Measurements from ENCODE around the gene LDLRAD3. TPM values are rescaled to one million over a fixed set of nuclear protein-coding genes. Genes with fewer than 3 reads are reported as not detected.
"Not testable (repeated sequence)": the region's sequence is repeated elsewhere in the genome, so short reads cannot be mapped to it uniquely, and the experiment has no call there.

The LDLRAD3 gene
- total RNA-seq, result 1 to 10 TPM; 3.0 to 7.0 (median 3.6) TPM
- polyA plus RNA-seq, result 1.8 TPM
- long read RNA-seq, donor 1, partial matches to known transcripts, result 3 of 5 reads
- long read RNA-seq, donor 1, other reads (novel, unspliced or antisense), result 2 of 5 reads
- long read RNA-seq, donor 2, partial matches to known transcripts, result 0 of 2 reads
- long read RNA-seq, donor 2, other reads (novel, unspliced or antisense), result 2 of 2 reads
- long read RNA-seq, donor 3, partial matches to known transcripts, result 9 of 18 reads
- long read RNA-seq, donor 3, other reads (novel, unspliced or antisense), result 5 of 18 reads
- long read RNA-seq, donor 4, result 0 reads

- intact Hi-C loops (cut with DNase I), result loop anchor here in 1 of 4 donors (10.0 kb wide), 1 partner anchor 111 kb away; no protein-coding TSS in a partner anchor
- ATAC-seq (peak; percentile 93 to 95), DNase-seq (peak; percentile 87 to 91 (median 91))
Measured at GRCh38 chr11:35943713-35944502, at the start of gene LDLRAD3. LDLRAD3 (plus strand) TSS chr11:35944062; CDS start chr11:35944099, 37 bp downstream.

GRCh38 chr11:35897019-35897418, 46.8 kb upstream of the LDLRAD3 start:
- intact Hi-C loops (cut with DNase I), result no loop called here
- DNase-seq, result no peak
- ATAC-seq, result no peak
- Histone ChIP-seq H3K4me3 (ENCODE audit: low read length) (no peak overlapping the region), H3K9me3 (ENCODE audit: control insufficient read depth, low read length) (no peaks in the 10 kb centered on the region), H3K27ac (ENCODE audit: low read length) (no peak overlapping the region), H3K27me3 (ENCODE audit: control insufficient read depth, insufficient read depth) (no peaks in the 10 kb centered on the region), H3K4me1 (ENCODE audit: control insufficient read depth, insufficient read depth, low read length) (no peaks in the 10 kb centered on the region)
- WGBS, result 74% methylated on average over 4 of the region's 4 CpGs

More at GRCh38 chr11:35943713-35944502, at the start of gene LDLRAD3:
- H3K27ac ChIP-seq (ENCODE audit: low read length), result no peak within 1 kb of the TSS
- no peaks in the 10 kb centered on the region for H3K9me3 ChIP-seq (ENCODE audit: control insufficient read depth, low read length)
- H3K4me3 ChIP-seq (ENCODE audit: low read length), result peak within 1 kb of the TSS; percentile 84
- no peaks in the 10 kb centered on the region for H3K4me1 ChIP-seq (ENCODE audit: control insufficient read depth, insufficient read depth, low read length)
- under 1% methylated on average over 97 of the region's 97 CpGs for WGBS
- no peaks in the 10 kb centered on the region for H3K27me3 ChIP-seq (ENCODE audit: control insufficient read depth, insufficient read depth)

GRCh38 chr11:35902961-35903360, 40.9 kb upstream of the LDLRAD3 start:
- H3K4me1 ChIP-seq (ENCODE audit: control insufficient read depth, insufficient read depth, low read length), result no peaks in the 10 kb centered on the region
- no peaks in the 10 kb centered on the region for H3K27me3 ChIP-seq (ENCODE audit: control insufficient read depth, insufficient read depth)
- H3K9me3 ChIP-seq (ENCODE audit: control insufficient read depth, low read length), result no peaks in the 10 kb centered on the region
- H3K27ac ChIP-seq (ENCODE audit: low read length), result no peak overlapping the region
- no peak for DNase-seq
- intact Hi-C loops (cut with DNase I), result no loop called here
- ATAC-seq, result no peak
- no peak overlapping the region for H3K4me3 ChIP-seq (ENCODE audit: low read length)

- no peak overlapping the region for H3K4me3 ChIP-seq (ENCODE audit: low read length)
- no peaks in the 10 kb centered on the region for H3K27me3 ChIP-seq (ENCODE audit: control insufficient read depth, insufficient read depth)
- DNase-seq (no peak), ATAC-seq (peak; percentile 55 to 61)
- no peak overlapping the region for H3K27ac ChIP-seq (ENCODE audit: low read length)
- intact Hi-C loops (cut with DNase I), result no loop called here
- WGBS, result 42% methylated on average over 3 of the region's 3 CpGs
- H3K4me1 ChIP-seq (ENCODE audit: control insufficient read depth, insufficient read depth, low read length), result no peaks in the 10 kb centered on the region
- H3K9me3 ChIP-seq (ENCODE audit: control insufficient read depth, low read length), result no peaks in the 10 kb centered on the region
Measured at GRCh38 chr11:35905646-35906276, 38.1 kb upstream of the LDLRAD3 start.

- H3K27me3 ChIP-seq (ENCODE audit: control insufficient read depth, insufficient read depth), result no peaks in the 10 kb centered on the region
- ATAC-seq (no peak), DNase-seq (no peak)
- H3K27ac ChIP-seq (ENCODE audit: low read length), result no peak overlapping the region
- no peaks in the 10 kb centered on the region for H3K4me1 ChIP-seq (ENCODE audit: control insufficient read depth, insufficient read depth, low read length)
- no peak overlapping the region for H3K4me3 ChIP-seq (ENCODE audit: low read length)
- intact Hi-C loops (cut with DNase I), result no loop called here
- no peaks in the 10 kb centered on the region for H3K9me3 ChIP-seq (ENCODE audit: control insufficient read depth, low read length)
- 54% methylated on average over 2 of the region's 2 CpGs for WGBS
Measured at GRCh38 chr11:35906277-35906661, 37.6 kb upstream of the LDLRAD3 start.

GRCh38 chr11:35906681-35907080, 37.2 kb upstream of the LDLRAD3 start:
- no peak for DNase-seq
- Histone ChIP-seq H3K4me1 (ENCODE audit: control insufficient read depth, insufficient read depth, low read length) (no peaks in the 10 kb centered on the region), H3K9me3 (ENCODE audit: control insufficient read depth, low read length) (no peaks in the 10 kb centered on the region), H3K4me3 (ENCODE audit: low read length) (no peak overlapping the region), H3K27ac (ENCODE audit: low read length) (no peak overlapping the region), H3K27me3 (ENCODE audit: control insufficient read depth, insufficient read depth) (no peaks in the 10 kb centered on the region)
- no peak for ATAC-seq
- intact Hi-C loops (cut with DNase I), result no loop called here
- 66% methylated on average over 3 of the region's 3 CpGs for WGBS

GRCh38 chr11:35907648-35908431, 36.0 kb upstream of the LDLRAD3 start:
- Histone ChIP-seq H3K27ac (ENCODE audit: low read length) (no peak overlapping the region), H3K27me3 (ENCODE audit: control insufficient read depth, insufficient read depth) (no peaks in the 10 kb centered on the region), H3K4me3 (ENCODE audit: low read length) (no peak overlapping the region), H3K9me3 (ENCODE audit: control insufficient read depth, low read length) (no peaks in the 10 kb centered on the region), H3K4me1 (ENCODE audit: control insufficient read depth, insufficient read depth, low read length) (no peaks in the 10 kb centered on the region)
- WGBS, result 39% methylated on average over 4 of the region's 4 CpGs
- ATAC-seq (peak; percentile 45 to 73), DNase-seq (no peak)
- intact Hi-C loops (cut with DNase I), result no loop called here

- intact Hi-C loops (cut with DNase I); H3K9me3 ChIP-seq (ENCODE audit: control insufficient read depth, low read length); H3K27me3 ChIP-seq (ENCODE audit: control insufficient read depth, insufficient read depth); H3K27ac ChIP-seq (ENCODE audit: low read length); H3K4me3 ChIP-seq (ENCODE audit: low read length); H3K4me1 ChIP-seq (ENCODE audit: control insufficient read depth, insufficient read depth, low read length); DNase-seq: not testable (repeated sequence)
- WGBS, result 91% methylated on average over 5 of the region's 5 CpGs
- ATAC-seq, result peak in 1 of 2 donors; percentile 20
Measured at GRCh38 chr11:35908432-35908771, 35.5 kb upstream of the LDLRAD3 start.

GRCh38 chr11:35909511-35910265, 34.2 kb upstream of the LDLRAD3 start:
- ATAC-seq (no peak), DNase-seq (no peak)
- intact Hi-C loops (cut with DNase I), result no loop called here
- Histone ChIP-seq H3K9me3 (ENCODE audit: control insufficient read depth, low read length) (no peaks in the 10 kb centered on the region), H3K27me3 (ENCODE audit: control insufficient read depth, insufficient read depth) (no peaks in the 10 kb centered on the region), H3K27ac (ENCODE audit: low read length) (no peak overlapping the region), H3K4me1 (ENCODE audit: control insufficient read depth, insufficient read depth, low read length) (no peaks in the 10 kb centered on the region), H3K4me3 (ENCODE audit: low read length) (no peak overlapping the region)
- WGBS, result 66% methylated on average over 3 of the region's 3 CpGs

GRCh38 chr11:35911013-35911412, 32.8 kb upstream of the LDLRAD3 start:
- Histone ChIP-seq H3K4me3 (ENCODE audit: low read length) (no peak overlapping the region), H3K4me1 (ENCODE audit: control insufficient read depth, insufficient read depth, low read length) (no peaks in the 10 kb centered on the region), H3K9me3 (ENCODE audit: control insufficient read depth, low read length) (no peaks in the 10 kb centered on the region), H3K27ac (ENCODE audit: low read length) (no peak overlapping the region), H3K27me3 (ENCODE audit: control insufficient read depth, insufficient read depth) (no peaks in the 10 kb centered on the region)
- WGBS, result 97% methylated on average over 6 of the region's 6 CpGs
- intact Hi-C loops (cut with DNase I), result no loop called here
- ATAC-seq (no peak), DNase-seq (no peak)

Measured in right cardiac atrium (tissue), 5 donors.